GM12864 (cell line): ENCODE results near the gene LRRC41.

Experiments
- DNase-seq: peaks from one replicate; pipeline ENCODE4 v3.0.0-alpha.2; 2011; ENCODE audit warnings: low read depth
- H3K4me3 ChIP-seq: 2 replicates; pipeline ENCODE4 v1.5.1; 2011; ENCODE audit warnings: mild to moderate bottlenecking, low read depth, low read length, control low read depth
- CTCF ChIP-seq: IDR thresholded peaks from 2 replicates; pipeline ENCODE4 v1.5.1; 2011; ENCODE audit warnings: low read depth, mild to moderate bottlenecking, moderate library complexity, low read length, control low read depth, inconsistent platforms; ENCODE audit errors: missing control alignments

The LRRC41 gene

GRCh38 chr1:46315669-46316403 is 12.4 kb upstream of the LRRC41 start:
- no peak for TF ChIP-seq CTCF
- no peak for DNase-seq
- H3K4me3 ChIP-seq = no peak overlapping the region

- H3K4me3 ChIP-seq = no peak overlapping the region
- TF ChIP-seq CTCF = no peak
- DNase-seq = no peak
Measured at GRCh38 chr1:46310321-46310720, 6.9 kb upstream of the LRRC41 start.

GRCh38 chr1:46309401-46310159 is 6.2 kb upstream of the LRRC41 start:
- H3K4me3 ChIP-seq = no peak overlapping the region
- DNase-seq = no peak
- no peak for TF ChIP-seq CTCF

GRCh38 chr1:46306159-46306530 is 2.7 kb upstream of the LRRC41 start:
- no peak for TF ChIP-seq CTCF
- H3K4me3 ChIP-seq = peak overlapping the region; percentile 96
- no peak for DNase-seq

- TF ChIP-seq CTCF = no peak
- no peak for DNase-seq
- H3K4me3 ChIP-seq = peak overlapping the region; percentile 96
Measured at GRCh38 chr1:46303872-46304326, 483 bp upstream of the LRRC41 start.

GRCh38 chr1:46302641-46303037 is 777 bp downstream of the LRRC41 start:
- TF ChIP-seq CTCF = no peak
- DNase-seq = no peak
- H3K4me3 ChIP-seq = peak overlapping the region; percentile 96
